HL-60 (cell line): ENCODE results near the gene BIRC6.

Experiments
- DNase-seq, 2 experiments: peaks; one replicate each; pipeline ENCODE4 v3.0.0-alpha.2; 2010 to 2020; ENCODE audit warnings: low read depth in 1 of 2, low spot score in 1 of 2
- H3K27ac ChIP-seq: fragments of 250-450 bp; sonication (Bioruptor Pico); replicated peaks from 2 replicates; pipeline ENCODE4 v1.5.1; 2020; ENCODE audit warnings: mild to moderate bottlenecking, moderate library complexity
- H3K27me3 ChIP-seq: fragments of 250-450 bp; sonication (Bioruptor Pico); 2 replicates; pipeline ENCODE4 v1.5.1; 2021; ENCODE audit warnings: mild to moderate bottlenecking, moderate library complexity; ENCODE audit not compliant: insufficient read depth, poor library complexity, severe bottlenecking
- H3K4me3 ChIP-seq: replicated peaks from 2 replicates; pipeline ENCODE4 v1.5.1; 2011; ENCODE audit warnings: mild to moderate bottlenecking, control low read depth, low read length; ENCODE audit not compliant: insufficient read depth
- GABPA ChIP-seq: IDR thresholded peaks from 2 replicates; pipeline ENCODE4 v1.6.1; 2012; ENCODE audit warnings: low read depth
- POLR2AphosphoS5 ChIP-seq: IDR thresholded peaks from 2 replicates; pipeline ENCODE4 v1.6.1; 2012; ENCODE audit warnings: low read depth
- SPI1 ChIP-seq: IDR thresholded peaks from 2 replicates; pipeline ENCODE4 v1.6.1; 2012; ENCODE audit warnings: low read depth, mild to moderate bottlenecking, borderline replicate concordance
- TF ChIP-seq, protein P1 (sequence below): IDR thresholded peaks from one replicate; pipeline ENCODE4 v1.5.1; 2011; ENCODE audit warnings: low read length, control low read depth, inconsistent platforms; ENCODE audit not compliant: insufficient read depth
- TF ChIP-seq, protein P2 (sequence below): IDR thresholded peaks from 2 replicates; pipeline ENCODE4 v1.6.1; 2012; ENCODE audit warnings: low read depth; ENCODE audit not compliant: insufficient replicate concordance

The BIRC6 gene

DNA sequence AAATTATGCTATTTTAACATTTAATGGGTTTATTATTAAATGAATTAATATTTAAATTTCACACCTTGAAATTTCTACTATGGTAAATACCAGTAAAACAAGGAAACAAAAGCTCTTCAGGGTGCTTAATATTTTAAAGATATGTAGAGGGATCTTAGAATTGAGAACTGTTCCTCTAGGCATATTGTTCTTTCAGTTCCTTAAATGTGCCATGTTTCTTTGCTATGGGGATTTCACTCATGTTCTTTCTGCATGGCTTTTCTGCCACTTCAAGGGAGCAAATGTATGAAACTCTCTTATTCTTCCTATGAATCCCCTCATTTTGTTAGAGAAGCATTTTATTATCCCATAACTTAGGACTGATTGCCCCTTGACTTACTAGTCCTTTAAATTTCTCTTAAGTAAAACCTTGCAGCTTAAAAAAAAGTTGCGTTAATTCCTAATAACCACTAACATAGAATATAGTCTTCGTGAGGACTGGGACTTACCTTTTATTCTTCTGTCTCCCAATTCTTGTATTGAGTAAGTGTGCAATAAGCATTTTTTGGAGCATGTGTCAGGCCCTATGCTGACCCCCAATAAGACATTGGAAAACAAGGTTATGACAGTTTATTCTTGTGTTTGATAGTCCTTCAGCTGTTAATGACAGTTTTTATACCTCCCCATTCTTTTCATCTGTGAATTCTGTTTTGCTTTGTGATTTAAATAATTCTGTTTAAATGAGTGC lies 95.7 kb downstream of the BIRC6 start:
- TF ChIP-seq, protein P1, sequence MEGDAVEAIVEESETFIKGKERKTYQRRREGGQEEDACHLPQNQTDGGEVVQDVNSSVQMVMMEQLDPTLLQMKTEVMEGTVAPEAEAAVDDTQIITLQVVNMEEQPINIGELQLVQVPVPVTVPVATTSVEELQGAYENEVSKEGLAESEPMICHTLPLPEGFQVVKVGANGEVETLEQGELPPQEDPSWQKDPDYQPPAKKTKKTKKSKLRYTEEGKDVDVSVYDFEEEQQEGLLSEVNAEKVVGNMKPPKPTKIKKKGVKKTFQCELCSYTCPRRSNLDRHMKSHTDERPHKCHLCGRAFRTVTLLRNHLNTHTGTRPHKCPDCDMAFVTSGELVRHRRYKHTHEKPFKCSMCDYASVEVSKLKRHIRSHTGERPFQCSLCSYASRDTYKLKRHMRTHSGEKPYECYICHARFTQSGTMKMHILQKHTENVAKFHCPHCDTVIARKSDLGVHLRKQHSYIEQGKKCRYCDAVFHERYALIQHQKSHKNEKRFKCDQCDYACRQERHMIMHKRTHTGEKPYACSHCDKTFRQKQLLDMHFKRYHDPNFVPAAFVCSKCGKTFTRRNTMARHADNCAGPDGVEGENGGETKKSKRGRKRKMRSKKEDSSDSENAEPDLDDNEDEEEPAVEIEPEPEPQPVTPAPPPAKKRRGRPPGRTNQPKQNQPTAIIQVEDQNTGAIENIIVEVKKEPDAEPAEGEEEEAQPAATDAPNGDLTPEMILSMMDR, result no peak
- TF ChIP-seq SPI1 (no peak), GABPA (no peak), POLR2AphosphoS5 (no peak)
- TF ChIP-seq, protein P2, sequence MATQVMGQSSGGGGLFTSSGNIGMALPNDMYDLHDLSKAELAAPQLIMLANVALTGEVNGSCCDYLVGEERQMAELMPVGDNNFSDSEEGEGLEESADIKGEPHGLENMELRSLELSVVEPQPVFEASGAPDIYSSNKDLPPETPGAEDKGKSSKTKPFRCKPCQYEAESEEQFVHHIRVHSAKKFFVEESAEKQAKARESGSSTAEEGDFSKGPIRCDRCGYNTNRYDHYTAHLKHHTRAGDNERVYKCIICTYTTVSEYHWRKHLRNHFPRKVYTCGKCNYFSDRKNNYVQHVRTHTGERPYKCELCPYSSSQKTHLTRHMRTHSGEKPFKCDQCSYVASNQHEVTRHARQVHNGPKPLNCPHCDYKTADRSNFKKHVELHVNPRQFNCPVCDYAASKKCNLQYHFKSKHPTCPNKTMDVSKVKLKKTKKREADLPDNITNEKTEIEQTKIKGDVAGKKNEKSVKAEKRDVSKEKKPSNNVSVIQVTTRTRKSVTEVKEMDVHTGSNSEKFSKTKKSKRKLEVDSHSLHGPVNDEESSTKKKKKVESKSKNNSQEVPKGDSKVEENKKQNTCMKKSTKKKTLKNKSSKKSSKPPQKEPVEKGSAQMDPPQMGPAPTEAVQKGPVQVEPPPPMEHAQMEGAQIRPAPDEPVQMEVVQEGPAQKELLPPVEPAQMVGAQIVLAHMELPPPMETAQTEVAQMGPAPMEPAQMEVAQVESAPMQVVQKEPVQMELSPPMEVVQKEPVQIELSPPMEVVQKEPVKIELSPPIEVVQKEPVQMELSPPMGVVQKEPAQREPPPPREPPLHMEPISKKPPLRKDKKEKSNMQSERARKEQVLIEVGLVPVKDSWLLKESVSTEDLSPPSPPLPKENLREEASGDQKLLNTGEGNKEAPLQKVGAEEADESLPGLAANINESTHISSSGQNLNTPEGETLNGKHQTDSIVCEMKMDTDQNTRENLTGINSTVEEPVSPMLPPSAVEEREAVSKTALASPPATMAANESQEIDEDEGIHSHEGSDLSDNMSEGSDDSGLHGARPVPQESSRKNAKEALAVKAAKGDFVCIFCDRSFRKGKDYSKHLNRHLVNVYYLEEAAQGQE, result no peak
- DNase-seq, result no peak

DNA sequence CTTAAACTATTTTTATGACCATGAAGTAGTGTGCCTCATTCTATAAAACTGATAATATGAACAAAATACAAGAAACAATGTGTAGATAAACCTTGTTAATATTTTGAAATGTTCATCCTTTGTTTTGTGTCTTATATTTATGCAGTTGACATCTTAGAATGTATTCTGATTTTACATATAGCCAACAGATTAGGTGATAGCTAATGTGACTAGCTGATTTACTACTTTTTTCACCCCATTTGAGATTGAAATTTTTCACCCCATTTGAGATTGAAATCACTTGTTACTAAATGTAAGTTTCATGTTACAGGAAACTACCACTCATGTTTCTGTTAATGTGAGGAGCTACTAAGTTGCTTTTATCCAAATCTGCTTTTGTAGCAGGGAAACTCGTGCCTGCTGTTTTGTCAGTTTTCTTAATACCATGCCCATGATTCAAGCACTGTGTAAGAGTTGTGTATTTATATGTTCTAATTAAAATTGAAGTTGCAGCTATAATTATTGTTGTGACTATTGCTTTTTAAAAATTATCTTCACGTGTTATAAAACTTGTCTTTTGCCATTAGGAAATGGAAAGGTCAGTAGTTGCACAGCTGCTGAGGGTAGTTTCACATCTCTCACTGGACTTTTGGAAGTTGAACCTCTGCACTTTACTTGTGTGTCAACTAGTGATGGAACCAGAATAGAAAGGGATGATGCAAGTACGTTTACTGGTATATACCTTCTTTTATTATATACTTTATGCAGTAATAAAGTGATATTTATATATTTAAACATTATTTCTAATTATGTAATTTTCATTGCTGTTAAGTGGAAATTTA lies 96.6 kb downstream of the BIRC6 start:
- no peaks in the 10 kb centered on the region for H3K27me3 ChIP-seq
- no peak for TF ChIP-seq POLR2AphosphoS5
- TF ChIP-seq, protein P1, result no peak
- no peak for TF ChIP-seq GABPA
- TF ChIP-seq SPI1, result no peak
- TF ChIP-seq, protein P2, result no peak
- no peak overlapping the region for H3K4me3 ChIP-seq
- DNase-seq, result no peak
- no peak overlapping the region for H3K27ac ChIP-seq

More for the DNA sequence above, 95.7 kb downstream of the BIRC6 start:
- H3K27me3 ChIP-seq, result no peaks in the 10 kb centered on the region
- H3K4me3 ChIP-seq, result no peak overlapping the region
- no peak overlapping the region for H3K27ac ChIP-seq

DNA sequence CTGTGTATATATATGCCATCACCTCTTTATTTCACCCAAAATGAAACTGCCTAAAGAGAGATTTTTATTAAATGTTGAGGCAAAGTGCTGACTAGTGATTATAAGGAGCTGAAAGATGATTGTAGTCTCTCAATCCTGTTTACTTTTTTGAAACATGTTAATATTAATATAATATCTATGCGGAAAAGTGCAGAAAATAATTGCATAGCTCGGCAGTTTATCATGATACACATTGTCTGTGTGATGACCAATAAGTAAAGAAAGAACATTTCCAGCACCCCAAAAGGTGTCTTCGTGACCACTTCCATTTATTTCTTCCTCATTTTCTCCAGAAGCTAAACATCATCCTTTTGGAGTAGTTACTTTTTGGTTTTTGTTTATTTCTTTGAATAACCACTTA lies 99.0 kb downstream of the BIRC6 start:
- no peak for DNase-seq
- no peak for TF ChIP-seq POLR2AphosphoS5
- TF ChIP-seq, protein P1, result no peak
- TF ChIP-seq, protein P2, result no peak
- TF ChIP-seq GABPA, result no peak
- no peak for TF ChIP-seq SPI1
- H3K27me3 ChIP-seq, result no peaks in the 10 kb centered on the region
- no peak overlapping the region for H3K27ac ChIP-seq
- H3K4me3 ChIP-seq, result no peak overlapping the region
